ENCODE data around the gene POLRMT.

GRCh38 chr19:674282-675151 lies 41.2 kb upstream of the POLRMT start:
- TF ChIP-seq, protein P1, sequence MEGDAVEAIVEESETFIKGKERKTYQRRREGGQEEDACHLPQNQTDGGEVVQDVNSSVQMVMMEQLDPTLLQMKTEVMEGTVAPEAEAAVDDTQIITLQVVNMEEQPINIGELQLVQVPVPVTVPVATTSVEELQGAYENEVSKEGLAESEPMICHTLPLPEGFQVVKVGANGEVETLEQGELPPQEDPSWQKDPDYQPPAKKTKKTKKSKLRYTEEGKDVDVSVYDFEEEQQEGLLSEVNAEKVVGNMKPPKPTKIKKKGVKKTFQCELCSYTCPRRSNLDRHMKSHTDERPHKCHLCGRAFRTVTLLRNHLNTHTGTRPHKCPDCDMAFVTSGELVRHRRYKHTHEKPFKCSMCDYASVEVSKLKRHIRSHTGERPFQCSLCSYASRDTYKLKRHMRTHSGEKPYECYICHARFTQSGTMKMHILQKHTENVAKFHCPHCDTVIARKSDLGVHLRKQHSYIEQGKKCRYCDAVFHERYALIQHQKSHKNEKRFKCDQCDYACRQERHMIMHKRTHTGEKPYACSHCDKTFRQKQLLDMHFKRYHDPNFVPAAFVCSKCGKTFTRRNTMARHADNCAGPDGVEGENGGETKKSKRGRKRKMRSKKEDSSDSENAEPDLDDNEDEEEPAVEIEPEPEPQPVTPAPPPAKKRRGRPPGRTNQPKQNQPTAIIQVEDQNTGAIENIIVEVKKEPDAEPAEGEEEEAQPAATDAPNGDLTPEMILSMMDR (IDR thresholded peaks at IDR 0.05), result no peak
- TF ChIP-seq POLR2A (IDR thresholded peaks at IDR 0.05), result no peak

Measured in adrenal gland (tissue), 5 donors.